ENCODE results near the gene DNAJB8.

- TF ChIP-seq CTCF (IDR thresholded peaks at IDR 0.05; ENCODE audit: poor library complexity), result no peak
- no peak for TF ChIP-seq EZH2phosphoT487 (IDR thresholded peaks at IDR 0.05; ENCODE audit: low read depth, severe bottlenecking, unreplicated experiment)
- TF ChIP-seq EZH2 (IDR thresholded peaks at IDR 0.05; ENCODE audit: borderline replicate concordance), result no peak
These were observed 37.8 kb upstream of the DNAJB8 start for GRCh38 chr3:128504533-128504915.

Measured in hepatocyte (in vitro differentiated cells).